Activated CD4-positive, alpha-beta T cell treated with anti-CD3 and anti-CD28 coated beads, Interleukin-2, amount 10 ng/mL, durations not matched to agents 24 days and 14 days (primary cell): ENCODE data around the gene SPP2. TPM values are rescaled to one million over a fixed set of nuclear protein-coding genes. Genes with fewer than 3 reads are reported as not detected.

Experiments
- DNase-seq: peaks from one replicate; pipeline ENCODE4 v3.0.0; 2022
- H3K27ac Mint-ChIP-seq: one replicate; pipeline ENCODE4 v1.8.0; 2022; ENCODE audit warnings: mild to moderate bottlenecking, mixed read lengths
- H3K27me3 Mint-ChIP-seq: one replicate; pipeline ENCODE4 v1.8.0; 2022; ENCODE audit warnings: mixed read lengths
- H3K36me3 Mint-ChIP-seq: one replicate; pipeline ENCODE4 v1.8.0; 2022; ENCODE audit warnings: low read depth, mild to moderate bottlenecking, mixed read lengths
- H3K4me1 Mint-ChIP-seq: one replicate; pipeline ENCODE4 v1.8.0; 2021; ENCODE audit warnings: mixed read lengths
- H3K4me3 Mint-ChIP-seq: one replicate; pipeline ENCODE4 v1.8.0; 2022; ENCODE audit warnings: mild to moderate bottlenecking, moderate library complexity, mixed read lengths
- H3K9me3 Mint-ChIP-seq: one replicate; pipeline ENCODE4 v1.8.0; 2021; ENCODE audit warnings: mixed read lengths
- intact Hi-C: fragments of 100-400 bp; cut with micrococcal nuclease; formaldehyde crosslinking; loops from one replicate; pipeline ENCODE4 v1.15.1; 2023
- total RNA-seq: library from RNA; stranded (reverse); gene quantifications from 2 replicates; pipeline ENCODE4 v1.2.3, GENCODE V29; 2022

Gene SPP2, protein sequence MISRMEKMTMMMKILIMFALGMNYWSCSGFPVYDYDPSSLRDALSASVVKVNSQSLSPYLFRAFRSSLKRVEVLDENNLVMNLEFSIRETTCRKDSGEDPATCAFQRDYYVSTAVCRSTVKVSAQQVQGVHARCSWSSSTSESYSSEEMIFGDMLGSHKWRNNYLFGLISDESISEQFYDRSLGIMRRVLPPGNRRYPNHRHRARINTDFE
- total RNA-seq: not detected in 2 replicates

DNA sequence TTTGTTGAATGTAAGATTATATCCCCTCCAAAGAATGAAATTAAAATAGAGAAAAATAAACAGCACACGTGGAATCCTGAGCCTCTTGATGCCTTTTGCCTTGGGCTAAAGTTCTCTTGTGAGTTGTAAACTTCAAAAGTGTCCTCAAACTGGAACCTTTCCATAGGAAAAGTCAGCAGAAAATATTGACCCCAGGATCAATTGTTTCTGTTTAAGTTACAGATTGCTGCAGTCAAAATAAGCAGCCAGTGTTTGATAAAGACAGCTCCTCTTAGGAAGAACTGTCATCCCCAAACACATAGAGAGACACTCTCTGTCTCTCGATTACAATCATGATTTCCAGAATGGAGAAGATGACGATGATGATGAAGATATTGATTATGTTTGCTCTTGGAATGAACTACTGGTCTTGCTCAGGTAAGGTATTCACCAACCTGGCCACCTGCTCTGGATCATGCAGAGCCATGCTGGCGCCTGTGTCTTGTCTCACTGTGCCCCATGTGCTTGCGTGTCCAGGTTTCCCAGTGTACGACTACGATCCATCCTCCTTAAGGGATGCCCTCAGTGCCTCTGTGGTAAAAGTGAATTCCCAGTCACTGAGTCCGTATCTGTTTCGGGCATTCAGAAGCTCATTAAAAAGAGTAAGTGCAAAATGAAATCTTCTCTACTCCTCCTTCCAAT is at the start of gene SPP2:
Gene SPP2, plus strand, starts transcription at position 248 of the 681 bp plus-strand sequence. Its CDS starts 85 bp downstream, at position 333.
- DNase-seq: no peak
- Mint-ChIP-seq H3K27me3 (peaks cover 34% of the 10 kb centered on the region), H3K4me1 (no peaks in the 10 kb centered on the region), H3K36me3 (no peaks in the 10 kb centered on the region), H3K9me3 (peaks cover 5% of the 10 kb centered on the region), H3K4me3 (no peak within 1 kb of the TSS), H3K27ac (no peak within 1 kb of the TSS)
- intact Hi-C loops: no loop called here

DNA sequence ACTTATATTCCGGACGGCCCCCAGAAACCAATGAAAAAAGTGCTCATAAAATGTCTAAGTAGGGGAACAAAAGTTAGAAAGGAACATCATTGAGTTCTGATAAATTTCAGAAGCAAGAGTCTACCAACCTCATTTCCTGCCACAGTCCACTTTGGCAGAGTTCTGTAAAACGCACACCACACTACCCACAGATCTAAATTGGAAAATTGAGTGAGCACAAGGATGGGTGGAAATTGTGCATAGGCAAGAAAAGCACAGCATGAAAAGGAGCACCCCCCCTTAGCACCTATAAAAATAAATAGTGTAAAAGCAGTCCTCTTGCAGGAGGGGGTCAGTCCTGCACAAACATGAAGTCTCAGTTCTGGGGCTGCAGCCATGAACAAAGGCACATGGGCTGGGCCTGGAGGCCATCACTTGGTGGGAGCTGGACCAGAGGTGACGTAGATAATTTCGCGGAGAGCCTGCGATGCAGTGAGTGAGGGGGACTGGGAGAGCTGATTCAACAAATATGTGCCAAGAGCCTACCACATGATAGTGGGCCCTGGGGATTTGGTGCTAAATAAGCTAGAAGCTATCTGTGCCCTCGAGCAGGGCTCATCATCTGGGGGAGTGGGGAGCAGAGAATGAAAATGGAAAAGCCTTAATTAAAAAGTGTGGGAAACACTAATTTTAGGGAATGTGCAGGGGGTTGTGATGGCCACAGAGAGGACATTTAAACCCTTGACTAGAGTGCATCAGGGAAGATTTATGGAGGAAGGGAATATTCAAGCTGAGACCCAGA is 48.9 kb upstream of the SPP2 start:
- H3K4me3 Mint-ChIP-seq: peak overlapping the region; percentile 18
- H3K36me3 Mint-ChIP-seq: no peaks in the 10 kb centered on the region
- H3K9me3 Mint-ChIP-seq: no peaks in the 10 kb centered on the region
- peaks cover 26% of the 10 kb centered on the region for H3K27me3 Mint-ChIP-seq
- DNase-seq: peak; percentile 73
- peaks cover 19% of the 10 kb centered on the region for H3K4me1 Mint-ChIP-seq
- intact Hi-C loops: no loop called here
- H3K27ac Mint-ChIP-seq: peak overlapping the region; percentile 31

DNA sequence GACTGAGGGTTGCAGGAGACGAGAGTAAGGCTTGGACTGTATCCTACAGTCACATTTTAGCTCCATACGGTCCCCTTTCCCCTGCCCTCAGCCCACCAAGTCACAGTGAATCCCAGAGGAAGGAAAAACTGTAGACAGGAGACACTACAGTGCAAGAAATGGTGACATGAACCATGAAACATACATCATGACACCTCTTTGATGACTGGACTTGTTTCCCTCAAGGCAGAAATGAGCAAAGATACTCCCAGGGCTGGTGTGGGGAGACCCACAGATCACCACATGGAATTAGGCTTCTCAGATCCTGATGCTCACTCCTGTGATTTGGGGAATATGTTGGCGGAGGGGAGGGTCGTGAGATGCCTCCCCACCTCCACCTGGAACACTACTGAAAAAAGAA is 48.2 kb upstream of the SPP2 start:
- Mint-ChIP-seq H3K27me3 (peaks cover 30% of the 10 kb centered on the region), H3K27ac (peak overlapping the region; percentile 17), H3K4me3 (no peak overlapping the region), H3K9me3 (no peaks in the 10 kb centered on the region), H3K36me3 (no peaks in the 10 kb centered on the region), H3K4me1 (peaks cover 19% of the 10 kb centered on the region)
- peak; percentile 50 for DNase-seq
- intact Hi-C loops: no loop called here

DNA sequence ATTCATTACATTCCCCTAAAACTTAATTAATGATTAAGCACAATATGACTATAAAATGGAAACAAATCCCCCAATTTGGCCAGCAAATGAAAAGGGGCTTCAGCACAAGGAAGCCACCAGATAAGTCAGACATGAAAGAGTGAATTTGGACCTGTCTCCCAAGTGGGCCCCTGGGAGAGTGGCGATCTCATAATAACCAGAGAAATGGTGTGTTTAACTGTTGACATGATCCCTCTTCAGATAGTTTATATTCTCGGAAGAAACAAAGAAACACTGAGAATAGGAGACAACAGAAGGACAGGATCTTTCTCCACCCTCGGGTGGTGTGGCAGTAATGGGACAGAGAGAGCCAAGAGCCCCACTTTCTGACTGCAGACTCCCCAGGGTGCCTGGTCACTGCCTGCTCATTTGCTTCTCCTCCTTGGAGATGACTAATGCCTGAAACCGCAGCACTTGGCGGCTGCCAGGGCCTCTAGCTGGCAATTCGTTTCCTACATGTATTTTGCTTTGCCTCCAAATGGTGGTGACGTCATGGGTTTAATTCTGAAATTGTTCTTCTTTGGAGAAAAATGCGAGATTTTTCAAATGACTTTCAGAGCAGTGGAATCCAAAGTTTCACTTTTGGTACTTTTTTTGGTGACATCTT is 46.4 kb upstream of the SPP2 start:
- no peak overlapping the region for H3K4me3 Mint-ChIP-seq
- H3K27ac Mint-ChIP-seq: no peak overlapping the region
- peaks cover 15% of the 10 kb centered on the region for H3K4me1 Mint-ChIP-seq
- peaks cover 46% of the 10 kb centered on the region for H3K27me3 Mint-ChIP-seq
- no peaks in the 10 kb centered on the region for H3K9me3 Mint-ChIP-seq
- DNase-seq: peak; percentile 56
- intact Hi-C loops: no loop called here
- no peaks in the 10 kb centered on the region for H3K36me3 Mint-ChIP-seq

DNA sequence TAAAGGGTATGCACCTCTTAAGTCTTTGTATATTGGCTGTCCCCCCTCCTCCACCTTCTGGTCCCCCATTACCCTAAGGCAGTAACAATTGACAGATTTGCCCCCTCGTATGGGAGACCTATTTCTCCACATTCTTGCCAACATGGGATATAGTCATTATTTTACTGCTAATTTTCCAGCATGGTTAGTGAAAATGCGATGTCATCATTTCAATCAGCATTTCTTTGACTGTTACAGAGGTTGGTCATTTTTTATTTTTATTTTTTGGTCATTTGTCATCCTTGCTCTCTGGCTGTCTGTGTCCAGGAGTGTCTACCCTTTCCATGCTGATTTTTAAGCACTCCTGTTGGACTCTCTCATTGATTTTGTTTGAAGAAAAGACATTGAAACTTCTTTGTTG is 45.4 kb upstream of the SPP2 start:
- intact Hi-C loops: no loop called here
- Mint-ChIP-seq H3K9me3 (no peaks in the 10 kb centered on the region), H3K36me3 (no peaks in the 10 kb centered on the region), H3K4me1 (peaks cover 15% of the 10 kb centered on the region), H3K27me3 (peaks cover 53% of the 10 kb centered on the region), H3K4me3 (no peak overlapping the region), H3K27ac (no peak overlapping the region)
- DNase-seq: no peak

DNA sequence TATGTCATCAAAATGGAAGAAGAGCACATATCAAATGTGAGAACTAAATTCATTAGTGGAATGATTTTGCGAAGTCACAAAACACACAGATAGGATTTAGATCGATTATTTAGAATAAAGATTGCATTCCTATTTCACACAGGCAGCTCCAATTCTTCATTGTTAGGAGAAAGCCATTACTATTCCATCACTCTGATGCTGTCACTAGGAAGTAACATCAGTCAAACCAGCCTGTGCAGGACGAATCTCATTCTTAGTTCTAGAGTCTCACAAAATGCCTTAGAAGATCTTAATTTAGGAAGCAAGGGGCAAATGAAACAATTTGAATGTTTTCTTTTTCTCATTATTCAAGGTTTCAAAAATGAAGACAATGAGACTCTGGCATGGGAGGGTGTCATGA is 44.0 kb upstream of the SPP2 start:
- intact Hi-C loops: no loop called here
- H3K4me3 Mint-ChIP-seq: no peak overlapping the region
- H3K27ac Mint-ChIP-seq: no peak overlapping the region

DNA sequence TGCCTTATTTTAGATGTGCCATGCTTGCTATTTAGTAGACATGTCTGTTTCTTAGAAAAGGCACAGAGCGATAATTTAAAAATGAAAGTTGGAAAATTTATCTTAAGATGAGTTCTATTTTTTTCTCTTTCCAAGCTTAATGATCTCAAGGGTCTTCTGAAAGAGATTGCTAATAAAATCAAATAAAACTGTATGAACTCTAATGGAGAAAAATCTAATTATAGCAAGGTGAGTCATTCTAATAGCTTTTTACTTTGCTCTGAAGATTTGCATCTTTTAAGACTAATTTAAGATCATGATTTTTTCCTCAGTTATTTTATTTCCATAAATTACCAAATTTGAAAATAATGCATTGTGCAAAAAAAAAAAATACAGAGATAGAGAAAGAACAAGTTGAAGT is 36.1 kb upstream of the SPP2 start:
- intact Hi-C loops: no loop called here
- Mint-ChIP-seq H3K9me3 (no peaks in the 10 kb centered on the region), H3K27ac (no peak overlapping the region), H3K36me3 (no peaks in the 10 kb centered on the region), H3K4me1 (no peaks in the 10 kb centered on the region), H3K27me3 (peaks cover 49% of the 10 kb centered on the region), H3K4me3 (no peak overlapping the region)
- no peak for DNase-seq

More for the DNA sequence above, 44.0 kb upstream of the SPP2 start:
- DNase-seq: no peak
- H3K4me1 Mint-ChIP-seq: peaks cover 7% of the 10 kb centered on the region
- no peaks in the 10 kb centered on the region for H3K36me3 Mint-ChIP-seq
- H3K9me3 Mint-ChIP-seq: no peaks in the 10 kb centered on the region
- H3K27me3 Mint-ChIP-seq: peaks cover 64% of the 10 kb centered on the region

DNA sequence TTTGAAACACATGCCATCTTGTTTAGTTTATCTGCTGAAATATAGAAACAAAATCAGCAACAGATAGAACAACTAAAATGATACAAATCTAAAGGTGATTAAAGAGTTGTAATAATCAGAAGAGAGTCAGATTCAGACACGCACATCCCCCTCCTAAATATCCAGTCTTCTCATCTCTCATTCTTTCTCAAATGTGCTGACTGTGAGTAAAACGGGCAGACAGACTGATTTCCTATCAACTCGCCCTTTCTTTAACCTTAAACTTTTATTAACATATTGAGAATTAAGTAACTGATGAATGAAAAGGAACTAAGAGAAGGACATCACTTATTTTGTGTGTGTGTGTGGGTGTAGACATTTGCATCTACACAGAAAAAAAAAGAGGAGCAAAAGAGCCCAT is 34.6 kb upstream of the SPP2 start:
- intact Hi-C loops: no loop called here
- Mint-ChIP-seq H3K4me3 (no peak overlapping the region), H3K27ac (no peak overlapping the region), H3K4me1 (no peaks in the 10 kb centered on the region), H3K27me3 (peaks cover 37% of the 10 kb centered on the region), H3K36me3 (no peaks in the 10 kb centered on the region), H3K9me3 (no peaks in the 10 kb centered on the region)
- no peak for DNase-seq

DNA sequence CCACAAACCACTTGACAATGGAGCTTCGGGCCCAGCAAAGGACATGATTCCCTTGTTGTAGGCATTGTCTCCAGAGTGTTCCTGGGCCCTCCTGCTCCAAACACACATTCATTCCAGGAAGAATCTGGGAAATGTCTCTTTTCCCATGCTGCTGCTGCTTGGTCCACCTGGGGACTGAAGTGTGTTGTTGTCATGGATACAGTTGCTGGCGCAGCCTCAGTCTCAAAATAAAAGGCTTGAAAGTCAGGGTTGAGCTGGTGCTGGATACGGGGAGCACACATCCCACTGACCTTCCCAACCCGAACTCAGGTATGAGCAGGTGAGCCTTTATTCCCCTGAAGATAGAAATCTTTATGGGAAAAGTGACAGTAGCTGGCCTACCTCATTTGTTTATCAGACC is 30.6 kb upstream of the SPP2 start:
- DNase-seq: no peak
- intact Hi-C loops: no loop called here
- no peak overlapping the region for H3K4me3 Mint-ChIP-seq
- H3K4me1 Mint-ChIP-seq: no peaks in the 10 kb centered on the region
- peaks cover 31% of the 10 kb centered on the region for H3K27me3 Mint-ChIP-seq
- H3K36me3 Mint-ChIP-seq: no peaks in the 10 kb centered on the region
- H3K27ac Mint-ChIP-seq: no peak overlapping the region
- H3K9me3 Mint-ChIP-seq: no peaks in the 10 kb centered on the region

DNA sequence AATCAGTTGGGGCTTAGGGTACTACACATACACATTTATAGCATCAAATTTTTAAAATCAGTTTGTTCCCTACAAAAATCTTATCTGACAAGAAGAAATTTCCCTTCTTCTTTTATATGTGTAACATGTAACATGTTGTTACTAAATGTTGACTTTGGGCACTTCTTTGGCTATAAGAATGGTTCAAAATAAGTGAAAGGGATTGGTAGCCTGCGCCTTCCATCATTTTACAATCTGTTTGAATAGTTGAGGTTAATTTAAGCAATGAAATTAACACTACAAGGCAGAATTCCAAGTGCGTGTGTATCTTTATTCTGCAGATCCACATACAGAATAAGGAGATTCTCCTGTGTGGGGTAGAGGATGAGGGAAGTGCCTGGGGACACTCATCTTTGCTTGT is 30.2 kb upstream of the SPP2 start:
- intact Hi-C loops: no loop called here
- no peak overlapping the region for H3K27ac Mint-ChIP-seq
- H3K4me3 Mint-ChIP-seq: no peak overlapping the region
- H3K4me1 Mint-ChIP-seq: peaks cover under 1% of the 10 kb centered on the region
- no peaks in the 10 kb centered on the region for H3K9me3 Mint-ChIP-seq
- DNase-seq: no peak
- H3K36me3 Mint-ChIP-seq: no peaks in the 10 kb centered on the region
- peaks cover 30% of the 10 kb centered on the region for H3K27me3 Mint-ChIP-seq

DNA sequence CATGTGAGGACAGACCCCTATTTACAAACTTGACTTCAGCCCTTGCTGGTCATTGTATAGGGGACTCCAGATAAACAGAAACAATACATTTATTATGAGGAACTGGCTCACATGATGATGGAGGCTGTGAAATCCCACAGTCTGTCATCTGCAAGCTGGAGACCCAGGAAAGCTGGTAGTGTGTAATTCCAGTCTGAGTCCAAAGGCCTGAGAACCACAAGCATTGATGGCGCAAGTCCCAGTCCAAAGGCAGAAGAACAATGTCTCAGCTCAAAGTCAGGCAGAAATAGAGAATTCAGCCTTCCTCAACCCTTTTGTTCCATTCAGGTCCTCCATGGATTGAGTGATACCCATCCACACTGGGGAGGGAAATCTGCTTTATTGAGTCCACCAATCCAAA is 28.1 kb upstream of the SPP2 start:
- no peaks in the 10 kb centered on the region for H3K36me3 Mint-ChIP-seq
- peaks cover 20% of the 10 kb centered on the region for H3K4me1 Mint-ChIP-seq
- no peak for DNase-seq
- H3K4me3 Mint-ChIP-seq: no peak overlapping the region
- intact Hi-C loops: no loop called here
- no peaks in the 10 kb centered on the region for H3K9me3 Mint-ChIP-seq
- H3K27ac Mint-ChIP-seq: no peak overlapping the region
- peaks cover 21% of the 10 kb centered on the region for H3K27me3 Mint-ChIP-seq

DNA sequence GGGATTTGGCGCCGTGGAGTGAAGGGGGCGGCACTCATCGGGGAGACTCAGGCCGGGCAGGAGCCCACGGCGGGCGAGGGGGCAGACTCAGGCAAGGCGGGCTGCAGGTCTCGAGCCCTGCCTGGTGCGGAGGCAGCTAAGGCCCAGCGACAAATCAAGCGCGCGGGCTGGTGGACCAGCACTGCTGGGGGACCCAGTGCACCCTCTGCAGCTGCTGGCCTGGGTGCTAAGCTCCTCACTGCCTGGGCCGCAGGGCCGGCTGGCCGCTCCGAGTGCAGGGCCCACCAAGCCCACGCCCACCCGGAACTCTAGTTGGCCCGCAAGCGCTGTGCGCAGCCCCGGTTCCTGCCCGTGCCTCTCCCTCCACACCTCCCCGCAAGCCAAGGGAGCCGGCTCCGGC is 26.2 kb upstream of the SPP2 start:
- H3K4me3 Mint-ChIP-seq: no peak overlapping the region
- H3K36me3 Mint-ChIP-seq: no peaks in the 10 kb centered on the region
- peaks cover 28% of the 10 kb centered on the region for H3K27me3 Mint-ChIP-seq
- no peak overlapping the region for H3K27ac Mint-ChIP-seq
- no peak for DNase-seq
- intact Hi-C loops: no loop called here
- no peaks in the 10 kb centered on the region for H3K9me3 Mint-ChIP-seq
- H3K4me1 Mint-ChIP-seq: peaks cover 27% of the 10 kb centered on the region

DNA sequence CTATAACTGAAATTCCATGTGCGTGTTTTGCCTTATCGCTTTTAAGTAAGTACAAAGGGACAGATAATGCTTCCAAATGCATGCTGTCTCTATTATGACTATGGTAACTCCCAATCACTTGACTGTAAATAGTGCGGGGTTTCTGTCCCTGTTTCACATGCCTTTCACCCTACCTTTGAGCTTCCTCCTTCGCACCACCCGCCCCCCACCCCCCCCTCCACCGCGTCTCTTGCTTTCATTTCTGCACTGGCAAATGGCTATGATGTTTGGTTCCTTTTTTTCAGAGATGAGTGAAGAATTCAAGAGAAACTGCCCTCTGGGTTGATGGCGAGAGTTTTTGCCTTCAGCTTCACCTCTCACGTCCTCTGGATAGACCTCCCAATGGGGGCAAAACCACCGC is 25.0 kb upstream of the SPP2 start:
- H3K27ac Mint-ChIP-seq: no peak overlapping the region

DNA sequence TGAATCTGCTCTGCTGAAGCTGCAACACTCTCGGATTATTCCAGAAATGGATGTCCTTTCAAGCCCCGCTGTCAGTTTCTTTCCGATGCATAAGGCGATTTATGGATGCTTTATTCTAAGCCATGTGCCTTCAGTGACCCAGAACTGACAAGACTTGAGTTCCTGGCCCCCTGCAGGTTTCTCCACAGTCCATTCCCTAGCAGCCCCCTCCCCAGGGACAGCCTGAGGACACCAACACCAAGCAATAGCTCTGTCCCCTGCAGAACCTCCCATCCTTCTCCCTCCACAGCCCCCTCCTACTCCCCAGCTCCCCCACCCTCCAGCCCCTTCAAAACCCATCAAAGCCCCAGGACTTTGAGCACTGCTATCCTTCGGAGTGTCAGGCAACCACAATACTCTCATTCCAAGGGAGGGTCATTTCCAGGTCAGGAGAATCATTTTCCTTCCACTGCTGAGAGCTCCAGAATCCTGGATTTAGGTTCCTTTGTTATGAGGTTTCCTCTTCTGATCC is 24.6 kb upstream of the SPP2 start:
- Mint-ChIP-seq H3K27ac (no peak overlapping the region), H3K36me3 (no peaks in the 10 kb centered on the region), H3K27me3 (peaks cover 29% of the 10 kb centered on the region), H3K4me1 (peaks cover 27% of the 10 kb centered on the region), H3K4me3 (peak overlapping the region; percentile 77), H3K9me3 (no peaks in the 10 kb centered on the region)
- intact Hi-C loops: no loop called here
- DNase-seq: no peak

More for the DNA sequence above, 25.0 kb upstream of the SPP2 start:
- H3K4me1 Mint-ChIP-seq: peaks cover 27% of the 10 kb centered on the region
- H3K9me3 Mint-ChIP-seq: no peaks in the 10 kb centered on the region
- H3K4me3 Mint-ChIP-seq: peak overlapping the region; percentile 77
- peak; percentile 68 for DNase-seq
- H3K27me3 Mint-ChIP-seq: peaks cover 27% of the 10 kb centered on the region
- intact Hi-C loops: no loop called here
- H3K36me3 Mint-ChIP-seq: no peaks in the 10 kb centered on the region
